Activated CD8-positive, alpha-beta memory T cell treated with anti-CD3 and anti-CD28 coated beads, Interleukin-2, amount 10 ng/mL, durations not matched to agents 7 days and 5 days (primary cell): ENCODE measurements around the gene PANX3. TPM values are rescaled to one million over a fixed set of nuclear protein-coding genes. Genes with fewer than 3 reads are reported as not detected.

Experiments used
- total RNA-seq, 2 experiments: library from RNA; stranded (reverse); gene quantifications; one replicate each; pipeline ENCODE4 v1.2.3, GENCODE V29; 2021

Gene PANX3
- total RNA-seq, 2 experiments from 2014 or later = not detected

Other genes with a start within 250 kb of the PANX3 start
- gene OR8B2, start 226.9 kb upstream of the PANX3 start, total RNA-seq = not detected
- gene OR8B3, start 212.4 kb upstream of the PANX3 start, total RNA-seq = not detected
- not detected for gene OR8B4, start 186.6 kb upstream of the PANX3 start, total RNA-seq
- gene OR8B8, start 165.7 kb upstream of the PANX3 start, total RNA-seq = not detected
- gene OR8B12, start 67.8 kb upstream of the PANX3 start, total RNA-seq = not detected
- gene OR8A1, start 41.4 kb upstream of the PANX3 start, total RNA-seq = not detected
- gene TBRG1, start 11.4 kb downstream of the PANX3 start, total RNA-seq = 10 to 100 TPM; 44.5 to 48.5 TPM
- 1 to 10 TPM; 3.8 to 4.1 TPM for gene SIAE, start 62.3 kb downstream of the PANX3 start, total RNA-seq
- 1 to 10 TPM; 2.4 to 2.9 TPM for gene SPA17, start 62.5 kb downstream of the PANX3 start, total RNA-seq
- gene NRGN, start 128.5 kb downstream of the PANX3 start, total RNA-seq = 1 to 10 TPM; 6.6 TPM
- gene VSIG2, start 140.8 kb downstream of the PANX3 start, total RNA-seq = not detected
- under 1 TPM; 0.16 to 0.76 TPM for gene ESAM, start 150.9 kb downstream of the PANX3 start, total RNA-seq
- gene MSANTD2, start 189.0 kb downstream of the PANX3 start, total RNA-seq = 10 to 100 TPM in 1 of 2 experiments, 1 to 10 TPM in 1; 8.5 to 10.2 TPM